Endothelial cell of umbilical vein (primary cell): ENCODE measurements around the gene CYP2D6. TPM values are rescaled to one million over a fixed set of nuclear protein-coding genes. Genes with fewer than 3 reads are reported as not detected.

ENCODE experiments used
- BruUV-seq: library from RNA; stranded (reverse); fragments of 400-500 nt; replicated peaks from 2 replicates; lab custom pipeline; 2021; lab: Mats Ljungman, UMichigan
- CTCF ChIA-PET: fragments of 300-600, 350-600 bp; sonication (Branson Sonifier 250); formaldehyde crosslinking; loops from one replicate; lab custom pipeline; 2021; ENCODE audit warnings: antibody characterized with exemption, inconsistent platforms; lab: Charles Lee
- POLR2A ChIA-PET: fragments of 300-600, 350-600 bp; sonication (Branson Sonifier 250); formaldehyde crosslinking; loops from one replicate; lab custom pipeline; 2021; ENCODE audit warnings: antibody characterized with exemption, inconsistent platforms; lab: Charles Lee
- DNase-seq: peaks from one replicate; pipeline ENCODE4 v3.0.0-alpha.2; 2011; ENCODE audit warnings: low read depth, low spot score
- FAIRE-seq: peaks from 2 replicates; lab custom pipeline; 2011; peaks lifted over from hg19 to GRCh38; lab: Jason Lieb, UNC
- H2AFZ ChIP-seq: 2 replicates; pipeline ENCODE4 v1.6.0; 2012; ENCODE audit warnings: low read depth, low read length, control low read depth, inconsistent platforms
- H3K27ac ChIP-seq: 2 replicates; pipeline ENCODE4 v1.5.1; 2011; ENCODE audit warnings: low read depth, mild to moderate bottlenecking, control low read depth, low read length, moderate library complexity; ENCODE audit not compliant: insufficient read depth
- H3K27me3 ChIP-seq, 2 experiments: 2 replicates each; pipeline versions ENCODE4 v1.6.0 to v1.6.1; 2011; ENCODE audit warnings: low read length in 2 of 2, mixed read lengths in 1 of 2; ENCODE audit not compliant: control insufficient read depth in 2 of 2, insufficient read depth in 2 of 2
- H3K36me3 ChIP-seq, 2 experiments: 2 replicates in 1 of 2; 3 replicates in 1 of 2; pipeline ENCODE4 v1.5.1; 2011; ENCODE audit warnings: low read length in 2 of 2, mild to moderate bottlenecking in 1 of 2, moderate library complexity in 1 of 2; ENCODE audit not compliant: control insufficient read depth in 2 of 2, insufficient read depth in 2 of 2; ENCODE audit errors: extremely low read depth in 1 of 2
- H3K4me1 ChIP-seq: 3 replicates; pipeline ENCODE4 v1.5.1; 2011; ENCODE audit warnings: mild to moderate bottlenecking, low read length; ENCODE audit not compliant: control insufficient read depth, insufficient read depth; ENCODE audit errors: extremely low read depth
- H3K4me2 ChIP-seq: 2 replicates; pipeline ENCODE4 v1.6.1; 2011; ENCODE audit warnings: low read length, control low read depth, mixed read lengths; ENCODE audit not compliant: insufficient read depth
- H3K4me3 ChIP-seq, 3 experiments: fragments of 200-600 bp in 1 of 3; sonication (generic), shearing (Covaris generic) in 1 of 3; replicated peaks in 1 of 3; 2 replicates each; pipeline ENCODE4 v1.5.1; 2011 to 2016; ENCODE audit warnings: control low read depth in 3 of 3, low read length in 3 of 3, mild to moderate bottlenecking in 2 of 3, inconsistent platforms in 1 of 3, low read depth in 1 of 3, moderate library complexity in 1 of 3; ENCODE audit not compliant: insufficient read depth in 1 of 3
- H3K79me2 ChIP-seq: 2 replicates; pipeline ENCODE4 v1.6.0; 2012; ENCODE audit warnings: low read length, inconsistent platforms; ENCODE audit not compliant: control insufficient read depth, insufficient read depth
- H3K9ac ChIP-seq: replicated peaks from 2 replicates; pipeline ENCODE3; 2011; ENCODE audit warnings: low read length, control low read depth; ENCODE audit not compliant: insufficient read depth; ENCODE audit errors: extremely low read depth
- H3K9me1 ChIP-seq: replicated peaks from 3 replicates; pipeline ENCODE4 v1.6.0; 2011; ENCODE audit warnings: mild to moderate bottlenecking, low read length; ENCODE audit not compliant: control insufficient read depth, insufficient read depth; ENCODE audit errors: extremely low read depth
- H3K9me3 ChIP-seq: replicated peaks from 2 replicates; pipeline ENCODE4 v1.5.1; 2012; ENCODE audit warnings: low read length, inconsistent platforms; ENCODE audit not compliant: control insufficient read depth, insufficient read depth
- H4K20me1 ChIP-seq: replicated peaks from 2 replicates; pipeline ENCODE3; 2011; ENCODE audit warnings: mild to moderate bottlenecking, low read length; ENCODE audit not compliant: control insufficient read depth, insufficient read depth; ENCODE audit errors: extremely low read depth
- CTCF ChIP-seq, 2 donors: IDR thresholded peaks; 1 replicate in 1 of 2; 2 replicates in 1 of 2; pipeline ENCODE4 v1.5.1; 2011; ENCODE audit warnings: low read length in 2 of 2, mild to moderate bottlenecking in 2 of 2, moderate library complexity in 2 of 2, control low read depth in 1 of 2, inconsistent platforms in 1 of 2, low read depth in 1 of 2; ENCODE audit not compliant: insufficient read depth in 1 of 2; ENCODE audit errors: extremely low read depth in 1 of 2
- EZH2 ChIP-seq: IDR thresholded peaks from 2 replicates; pipeline ENCODE4 v1.6.1; 2012; ENCODE audit warnings: borderline replicate concordance, low read depth, mild to moderate bottlenecking, moderate library complexity, low read length, inconsistent platforms; ENCODE audit not compliant: severe bottlenecking
- FOS ChIP-seq: IDR thresholded peaks from 2 replicates; pipeline ENCODE4 v1.6.1; 2011; ENCODE audit warnings: mild to moderate bottlenecking, low read length, moderate library complexity, borderline replicate concordance; ENCODE audit not compliant: insufficient read depth
- GATA2 ChIP-seq: IDR thresholded peaks from 2 replicates; pipeline ENCODE4 v1.7.0; 2011; ENCODE audit warnings: low read depth, mild to moderate bottlenecking, moderate library complexity, mixed read lengths, low read length; ENCODE audit not compliant: insufficient read length, insufficient read depth
- JUN ChIP-seq: IDR thresholded peaks from 2 replicates; pipeline ENCODE4 v1.6.1; 2011; ENCODE audit warnings: borderline replicate concordance, low read depth; ENCODE audit not compliant: insufficient read length, insufficient read depth
- MAX ChIP-seq: IDR thresholded peaks from 2 replicates; pipeline ENCODE4 v1.6.1; 2011; ENCODE audit not compliant: insufficient read depth, insufficient read length
- MYC ChIP-seq: IDR thresholded peaks from one replicate; pipeline ENCODE4 v1.6.1; 2011; ENCODE audit warnings: mild to moderate bottlenecking, low read depth, low read length
- POLR2A ChIP-seq: IDR thresholded peaks from 2 replicates; pipeline ENCODE4 v1.6.1; 2012; ENCODE audit warnings: low read depth, mild to moderate bottlenecking, control low read depth, low read length
- POLR2AphosphoS5 ChIP-seq: IDR thresholded peaks from 2 replicates; pipeline ENCODE4 v1.6.1; 2012; ENCODE audit warnings: low read depth, mild to moderate bottlenecking, control low read depth, low read length, moderate library complexity; ENCODE audit not compliant: insufficient read depth
- dilution Hi-C: fragments of 300-500 bp; cut with MboI; formaldehyde crosslinking; loops from one replicate; pipeline ENCODE4 v1.15.0; 2019; ENCODE audit warnings: low sequenced_read_pairs; ENCODE audit not compliant: extremely low pct_ligation_motif_present
- intact Hi-C: fragments of 100-400 bp; cut with micrococcal nuclease; formaldehyde crosslinking; loops from one replicate; pipeline ENCODE4 v1.10.0; 2022
- polyA plus RNA-seq, 4 experiments: library from polyadenylated mRNA; depleted of rRNA in 3 of 4; stranded (reverse) in 3 of 4; unstranded in 1 of 4; fragments of >200 nt; gene quantifications; 2 replicates each; pipeline versions ENCODE4 v1.2.1 to v1.2.3, GENCODE V29; 2011 to 2012; ENCODE audit warnings: missing spikeins in 1 of 4
- total RNA-seq: library from RNA; stranded (reverse); gene quantifications from 2 replicates; pipeline ENCODE4 v1.2.3, GENCODE V29; 2021

CYP2D6 gene
- total and polyA plus RNA-seq, 2 donors (not counting 3 experiments of a cell fraction or from before 2014, with no cell fraction given), result 0.25 to 0.91 TPM

- Histone ChIP-seq H3K9ac (no peak overlapping the region), H3K4me1 (no peaks in the 10 kb centered on the region), H4K20me1 (no peaks in the 10 kb centered on the region), H3K4me3 (no peak overlapping the region), H3K4me2 (no peak overlapping the region), H3K27me3 (no peaks in the 10 kb centered on the region), H2AFZ (no peak overlapping the region), H3K9me3 (no peaks in the 10 kb centered on the region), H3K9me1 (no peaks in the 10 kb centered on the region), H3K36me3 (peaks cover 0 to 2% of the 10 kb centered on the region in 2 experiments), H3K27ac (no peak overlapping the region), H3K79me2 (peaks cover 1% of the 10 kb centered on the region)
- no TSS peak for BruUV-seq
- dilution Hi-C loops (no loop called here), intact Hi-C loops (no loop called here)
- FAIRE-seq, result no peak
- DNase-seq, result no peak
- POLR2A ChIA-PET, result no interaction called here
- CTCF ChIA-PET, result interaction anchor here (0.6 kb wide), 1 partner anchor 21 kb away, joined by 3 read pairs; no protein-coding TSS in a partner anchor
- TF ChIP-seq GATA2 (no peak), MYC (no peak), MAX (no peak), FOS (no peak), CTCF (IDR thresholded peaks at IDR 0.05; ENCODE audit: extremely low read depth in 1 of 2, insufficient read depth in 1 of 2, low read depth in 1 of 2, low read length in 2 of 2) (no peak), POLR2A (no peak), POLR2AphosphoS5 (no peak), EZH2 (no peak), JUN (no peak)
Observed at GRCh38 chr22:42178910-42179519, 48.4 kb upstream of the CYP2D6 start.
